Adrenal gland (tissue), 5 donors: ENCODE measurements around the gene STXBP1.

Experiments
- POLR2A ChIP-seq, 2 donors: fragments of 450-650 bp; IDR thresholded peaks; one replicate each; pipeline ENCODE4 v1.6.1; 2017; ENCODE audit warnings: antibody characterized with exemption in 2 of 2, mild to moderate bottlenecking in 2 of 2, moderate library complexity in 1 of 2
- TF ChIP-seq, protein P1 (sequence below), 6 experiments: fragments of 450-650 bp in 4 of 6; fragments of 200-600 bp in 2 of 6; sonication (generic) in 1 of 6; IDR thresholded peaks; 1 replicate in 5 of 6; 2 replicates in 1 of 6; pipeline versions ENCODE4 v1.5.1 to v1.8.0; 2016 to 2021; ENCODE audit warnings: antibody characterized with exemption in 6 of 6, mild to moderate bottlenecking in 2 of 6, moderate library complexity in 1 of 6
- donor health status: DM: no; HTN: no; CAD: no.

DNA sequence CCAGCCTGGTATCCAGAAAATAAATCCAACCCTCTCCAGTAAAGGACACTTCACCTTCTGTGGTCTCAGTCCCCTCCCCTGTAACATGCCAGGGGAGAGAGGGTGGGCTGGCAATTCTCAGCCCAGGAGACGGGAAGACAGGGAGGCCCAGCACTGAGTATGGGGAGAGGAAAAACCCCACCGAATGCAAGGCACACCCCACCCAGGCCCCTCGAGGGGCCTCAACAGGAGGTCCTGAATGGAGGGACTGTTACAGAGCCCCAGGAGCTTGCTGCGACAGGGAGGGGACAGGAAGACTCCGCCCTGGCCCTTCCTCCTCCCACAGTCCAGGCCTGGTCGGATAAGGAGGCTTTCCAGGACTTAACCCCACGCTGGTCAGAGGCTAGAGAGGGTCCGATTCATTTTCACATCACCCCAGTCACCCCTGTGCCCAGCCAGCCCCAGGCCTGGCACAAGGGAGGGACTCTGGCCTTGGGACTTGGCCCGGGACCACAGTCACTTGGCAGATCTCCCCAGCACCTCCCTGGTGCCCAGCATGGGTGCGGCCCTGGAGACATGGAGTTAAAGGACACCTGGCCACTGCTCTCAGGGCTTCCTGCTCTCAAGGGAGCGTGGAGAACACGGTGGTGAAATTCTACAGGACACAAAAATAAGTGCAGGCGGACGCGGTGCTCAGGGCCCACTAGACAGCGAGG is 44.9 kb upstream of the STXBP1 start:
- TF ChIP-seq, protein P1, sequence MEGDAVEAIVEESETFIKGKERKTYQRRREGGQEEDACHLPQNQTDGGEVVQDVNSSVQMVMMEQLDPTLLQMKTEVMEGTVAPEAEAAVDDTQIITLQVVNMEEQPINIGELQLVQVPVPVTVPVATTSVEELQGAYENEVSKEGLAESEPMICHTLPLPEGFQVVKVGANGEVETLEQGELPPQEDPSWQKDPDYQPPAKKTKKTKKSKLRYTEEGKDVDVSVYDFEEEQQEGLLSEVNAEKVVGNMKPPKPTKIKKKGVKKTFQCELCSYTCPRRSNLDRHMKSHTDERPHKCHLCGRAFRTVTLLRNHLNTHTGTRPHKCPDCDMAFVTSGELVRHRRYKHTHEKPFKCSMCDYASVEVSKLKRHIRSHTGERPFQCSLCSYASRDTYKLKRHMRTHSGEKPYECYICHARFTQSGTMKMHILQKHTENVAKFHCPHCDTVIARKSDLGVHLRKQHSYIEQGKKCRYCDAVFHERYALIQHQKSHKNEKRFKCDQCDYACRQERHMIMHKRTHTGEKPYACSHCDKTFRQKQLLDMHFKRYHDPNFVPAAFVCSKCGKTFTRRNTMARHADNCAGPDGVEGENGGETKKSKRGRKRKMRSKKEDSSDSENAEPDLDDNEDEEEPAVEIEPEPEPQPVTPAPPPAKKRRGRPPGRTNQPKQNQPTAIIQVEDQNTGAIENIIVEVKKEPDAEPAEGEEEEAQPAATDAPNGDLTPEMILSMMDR (IDR thresholded peaks at IDR 0.05) = no peak
- TF ChIP-seq POLR2A (IDR thresholded peaks at IDR 0.05) = peak in 1 of 2 donors; percentile 24
